GM19239 (cell line): ENCODE measurements around the gene SSU72.
A peak's percentile ranks its signal among the peaks of the same experiment; 100 is the strongest.
"Not testable (repeated sequence)": the region's sequence is repeated elsewhere in the genome, so short reads cannot be mapped to it uniquely, and the experiment has no call there.

ENCODE experiments used
- DNase-seq: peaks from one replicate; pipeline ENCODE4 v3.0.0; 2011; ENCODE audit warnings: low spot score; ENCODE audit not compliant: insufficient read length
- FAIRE-seq: peaks from 2 replicates; lab custom pipeline; 2011; peaks lifted over from hg19 to GRCh38; lab: Jason Lieb, UNC

The SSU72 gene

DNA sequence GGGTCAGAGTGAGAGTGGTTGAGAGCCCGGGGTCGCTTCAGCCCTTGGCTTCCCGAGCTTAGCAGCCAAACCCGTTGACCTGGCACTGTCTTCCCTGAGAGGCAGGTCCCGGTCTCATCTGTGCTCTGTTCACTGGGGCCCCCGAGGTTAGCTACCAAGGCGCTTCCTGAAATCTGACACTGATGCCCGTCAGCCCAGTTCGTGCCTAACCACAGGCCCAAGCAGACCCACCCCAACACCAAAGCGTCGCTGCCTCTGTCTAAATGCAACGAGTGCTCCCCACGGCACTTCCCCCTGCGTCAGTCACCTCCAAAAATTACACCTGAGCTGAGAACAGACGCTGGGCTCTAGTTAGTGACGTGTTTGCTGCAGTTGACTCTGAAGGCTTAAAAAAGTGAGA, 60.3 kb downstream of the SSU72 start:
- DNase-seq, FAIRE-seq: not testable (repeated sequence)

DNA sequence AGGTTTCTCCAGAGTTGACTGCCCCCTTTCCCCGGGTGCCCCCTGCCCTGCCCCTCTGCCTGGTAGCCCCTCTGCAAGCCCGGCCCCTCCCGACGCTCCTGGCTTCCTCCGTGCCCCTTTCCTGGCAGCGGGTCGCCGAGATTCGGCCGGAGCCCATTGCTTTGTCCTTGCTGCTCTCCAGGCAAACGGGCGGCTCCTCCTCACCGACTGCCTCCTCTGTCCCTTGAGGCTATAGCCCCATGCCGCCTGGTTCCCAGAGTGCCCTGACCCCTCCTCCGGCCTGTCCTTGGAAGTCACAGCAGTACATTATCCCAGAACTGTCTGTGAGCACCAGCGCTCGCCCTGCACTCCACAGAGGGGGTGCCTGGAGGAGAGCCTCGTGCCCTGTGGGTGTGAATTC, 61.0 kb downstream of the SSU72 start:
- not testable (repeated sequence) for DNase-seq, FAIRE-seq

DNA sequence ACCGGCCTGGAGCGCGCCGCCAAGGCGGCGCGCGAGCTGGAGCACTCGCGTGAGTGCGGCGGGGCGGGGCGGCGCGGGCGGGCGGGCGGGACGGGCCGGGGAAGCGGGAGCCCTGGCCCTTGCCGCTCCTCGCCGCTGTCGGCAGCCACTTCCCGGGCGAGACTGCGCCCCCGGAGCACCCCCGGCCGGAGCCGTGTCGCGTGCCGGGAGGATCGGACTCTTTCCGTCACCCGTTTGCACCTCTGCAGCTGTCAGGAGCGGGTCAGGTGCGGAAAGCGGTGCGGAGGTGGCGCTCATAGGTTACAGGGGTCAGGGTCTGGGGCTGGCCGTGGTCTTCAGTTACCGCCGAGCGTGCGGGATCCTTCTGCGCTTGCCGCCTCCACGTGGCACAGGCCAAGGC, 62.2 kb downstream of the SSU72 start:
- not testable (repeated sequence) for FAIRE-seq, DNase-seq

DNA sequence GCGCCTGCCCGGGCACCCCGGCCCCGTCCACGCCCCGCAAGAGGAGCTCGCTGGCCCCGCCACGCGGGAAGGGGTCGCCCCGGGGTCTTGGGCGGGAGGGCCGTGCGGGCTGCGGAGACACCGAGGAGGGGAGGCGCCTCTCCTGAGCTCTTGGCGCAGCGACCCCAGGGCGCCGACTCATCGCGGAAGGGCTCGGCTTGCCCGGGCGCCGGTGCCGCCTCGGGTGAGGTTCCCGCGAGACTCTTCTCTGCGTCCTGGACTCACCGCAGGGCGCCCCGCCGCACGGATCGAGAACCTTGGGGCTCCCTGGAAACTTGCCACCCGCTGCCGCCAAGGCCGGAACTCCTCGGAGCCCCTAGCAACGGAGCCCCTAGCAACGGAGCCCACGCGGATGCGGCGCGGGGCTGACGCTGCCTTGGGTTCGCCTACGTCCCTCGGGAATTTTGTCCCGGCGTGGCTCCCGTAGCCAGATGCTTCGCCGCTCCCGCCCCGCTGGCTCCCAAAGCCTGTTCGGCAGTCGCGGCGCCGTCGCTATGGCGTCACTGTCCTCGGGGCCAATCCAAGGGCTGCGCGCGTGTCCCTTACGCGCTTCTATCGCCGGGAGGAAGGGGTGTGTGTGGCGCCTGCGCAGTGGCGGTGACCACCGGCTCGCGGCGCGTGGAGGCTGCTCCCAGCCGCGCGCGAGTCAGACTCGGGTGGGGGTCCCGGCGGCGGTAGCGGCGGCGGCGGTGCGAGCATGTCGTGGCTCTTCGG, 63.0 kb downstream of the SSU72 start, which contains the start of gene ATAD3A:
Gene ATAD3A (plus strand): TSS at position 630 of the 753 bp plus-strand sequence. CDS start 107 bp downstream, at position 737.
- FAIRE-seq (peak; percentile 95), DNase-seq (peak; percentile 99)

DNA sequence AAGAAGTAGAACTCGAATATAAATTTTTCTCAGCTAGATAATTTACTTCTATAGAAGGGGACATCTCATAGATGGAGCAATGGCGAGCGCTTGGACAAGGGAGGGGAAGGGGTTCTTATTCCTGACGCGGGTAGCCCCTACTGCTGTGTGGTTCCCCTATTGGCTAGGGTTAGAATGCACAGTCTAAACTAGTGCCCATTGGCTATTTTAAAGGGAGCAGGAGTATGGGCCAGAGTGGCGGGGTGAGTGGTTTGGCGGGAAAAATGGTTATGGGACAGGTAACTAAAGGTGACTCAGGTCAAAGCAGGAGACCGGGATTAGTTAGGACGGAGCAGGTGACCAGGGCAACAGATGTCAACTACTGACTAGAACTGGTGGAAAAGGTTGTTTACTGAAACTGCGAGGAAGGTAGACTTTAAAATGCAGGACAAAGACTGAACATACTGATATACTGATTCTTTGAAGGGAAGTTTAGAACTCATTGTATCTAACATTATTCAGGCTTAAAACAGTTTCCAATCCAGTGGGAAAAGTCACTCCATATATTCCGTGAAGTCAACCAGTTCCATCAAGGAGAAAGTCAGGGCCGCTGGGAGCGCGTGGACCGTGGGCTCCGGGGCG, 63.6 kb downstream of the SSU72 start:
- DNase-seq (no peak), FAIRE-seq (peak; percentile 28)

DNA sequence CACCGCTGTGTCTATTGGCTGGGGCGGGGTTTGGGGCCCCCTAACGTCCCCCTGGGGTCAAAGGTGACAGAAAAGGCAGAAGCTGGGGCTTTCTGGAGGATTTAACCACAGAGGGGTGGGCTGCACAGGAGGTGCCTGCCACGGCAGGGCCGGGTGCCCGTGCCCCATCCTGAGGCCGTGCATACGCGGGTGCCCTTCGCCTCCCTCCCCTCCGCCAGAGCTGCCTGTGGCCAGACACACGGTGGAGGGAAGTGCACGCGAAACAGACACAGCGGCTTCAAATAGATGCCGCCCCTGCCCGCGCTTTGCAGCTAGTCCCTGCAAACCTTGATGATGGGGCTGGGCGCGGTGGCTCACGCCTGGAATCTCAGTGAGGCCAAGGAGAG, 65.2 kb downstream of the SSU72 start:
- not testable (repeated sequence) for FAIRE-seq, DNase-seq

DNA sequence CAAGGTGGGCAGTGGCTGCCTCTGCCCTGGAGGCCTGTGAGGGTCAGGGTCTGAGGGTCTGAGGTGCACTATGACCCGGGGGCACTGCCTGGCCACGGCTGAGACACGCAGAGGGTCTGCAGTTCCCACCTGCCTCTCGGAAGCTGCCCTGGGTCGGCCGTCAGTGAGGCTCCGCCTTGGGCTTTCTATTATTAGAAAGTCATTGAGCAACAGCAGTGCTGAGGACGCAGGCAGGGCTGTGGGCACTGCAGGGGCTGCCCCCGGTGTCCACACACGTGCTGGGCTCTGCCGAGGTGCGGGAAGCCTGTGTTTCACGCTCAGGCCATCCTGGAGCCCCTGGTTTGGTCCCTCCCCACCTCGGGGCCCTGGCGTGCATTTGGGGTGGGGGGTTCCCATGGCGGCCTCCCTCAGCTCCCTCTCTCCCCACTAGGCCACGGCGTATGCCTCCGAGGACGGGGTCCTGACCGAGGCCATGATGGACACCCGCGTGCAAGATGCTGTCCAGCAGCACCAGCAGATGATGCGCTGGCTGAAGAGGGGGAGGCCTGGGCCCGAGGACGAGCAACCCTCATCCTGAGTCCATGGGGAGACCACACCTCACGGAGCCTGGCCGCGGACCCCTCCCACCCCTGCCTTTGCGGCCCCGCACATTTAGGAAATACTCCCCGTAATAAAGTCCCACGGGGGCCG, 65.7 kb downstream of the SSU72 start:
- FAIRE-seq, DNase-seq: not testable (repeated sequence)

DNA sequence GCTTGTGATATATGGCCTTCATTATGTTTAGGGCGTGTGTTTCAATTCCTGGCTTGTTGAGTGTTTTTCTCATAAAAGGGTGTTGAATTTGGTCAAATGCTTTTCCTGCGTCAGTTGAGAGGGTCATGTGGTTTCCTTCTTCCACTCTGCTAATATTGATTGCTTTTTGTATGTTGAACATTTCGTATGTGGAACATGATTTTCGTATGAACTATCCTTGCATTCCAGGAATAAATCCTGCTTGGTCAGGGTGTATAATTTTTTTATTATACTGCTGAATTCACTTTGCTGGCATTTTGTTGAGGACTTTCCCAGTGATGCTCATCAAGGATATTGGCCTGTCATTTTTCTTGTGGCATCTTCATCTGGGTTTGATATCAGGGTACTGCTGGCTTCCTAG, 67.4 kb downstream of the SSU72 start:
- DNase-seq (no peak), FAIRE-seq (no peak)

DNA sequence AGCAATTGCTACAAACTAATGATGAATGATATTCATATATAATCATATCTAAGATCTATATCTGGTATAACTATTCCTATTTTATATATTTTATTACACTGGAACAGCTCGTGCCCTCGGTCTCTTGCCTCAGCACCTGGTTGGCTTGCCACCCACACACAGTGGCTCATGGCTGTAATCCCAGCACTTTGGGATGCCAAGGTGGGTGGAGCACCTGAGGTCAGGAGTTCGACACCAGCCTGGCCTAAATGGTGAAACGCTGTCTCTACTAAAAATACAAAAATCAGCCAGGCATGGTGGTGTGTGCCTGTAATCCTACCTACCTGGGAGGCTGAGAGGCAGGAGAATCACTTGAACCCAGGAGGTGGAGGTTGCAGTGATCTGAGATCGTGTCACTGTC, 68.9 kb downstream of the SSU72 start:
- not testable (repeated sequence) for DNase-seq, FAIRE-seq

DNA sequence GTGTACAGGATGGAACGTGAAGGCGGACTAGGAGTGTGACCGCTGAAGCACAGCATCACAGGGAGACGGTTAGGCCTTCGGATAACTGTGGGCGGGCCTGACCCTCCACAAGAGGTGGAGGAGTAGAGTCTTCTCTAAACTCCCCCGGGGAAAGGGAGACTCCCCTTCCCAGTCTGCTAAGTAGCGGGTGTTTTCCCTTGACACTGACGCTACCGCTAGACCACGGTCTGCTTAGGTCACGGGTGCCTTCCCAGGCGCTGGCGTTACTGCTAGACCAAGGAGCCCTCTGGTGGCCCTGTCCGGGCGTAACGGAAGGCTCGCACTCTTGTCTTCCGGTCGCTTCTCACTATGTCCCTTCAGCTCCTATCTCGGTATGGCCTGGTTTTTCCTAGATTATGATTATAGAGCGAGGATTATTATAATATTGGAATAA, 69.3 kb downstream of the SSU72 start:
- FAIRE-seq = peak; percentile 95
- DNase-seq = not testable (repeated sequence)

DNA sequence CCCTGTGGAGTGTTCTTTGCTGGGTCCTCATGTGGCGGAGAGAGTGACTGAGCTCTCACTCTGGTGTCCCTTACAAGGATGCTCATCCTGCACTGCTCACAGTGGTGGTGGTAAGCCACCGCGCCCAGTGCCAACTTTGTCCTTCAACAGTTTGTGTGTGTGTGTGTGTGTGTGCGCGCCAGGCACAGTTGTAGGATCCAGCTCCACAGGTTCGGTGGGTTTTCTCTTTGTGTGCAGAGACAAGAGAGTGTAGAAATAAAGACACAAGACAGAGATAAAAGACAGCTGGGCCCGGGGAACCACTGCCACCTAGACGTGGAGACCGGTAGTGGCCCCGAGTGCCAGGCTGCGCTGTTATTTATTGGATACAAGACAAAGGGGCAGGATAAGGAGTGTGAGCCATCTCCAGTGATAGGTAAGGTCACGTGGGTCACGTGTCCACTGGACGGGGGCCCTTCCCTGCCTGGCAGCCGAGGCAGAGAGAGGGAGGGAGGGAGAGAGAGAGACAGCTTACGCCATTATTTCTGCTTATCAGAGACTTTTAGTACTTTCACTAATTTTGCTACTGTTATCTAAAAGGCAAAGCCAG, 69.8 kb downstream of the SSU72 start:
- not testable (repeated sequence) for DNase-seq
- peak; percentile 47 for FAIRE-seq

DNA sequence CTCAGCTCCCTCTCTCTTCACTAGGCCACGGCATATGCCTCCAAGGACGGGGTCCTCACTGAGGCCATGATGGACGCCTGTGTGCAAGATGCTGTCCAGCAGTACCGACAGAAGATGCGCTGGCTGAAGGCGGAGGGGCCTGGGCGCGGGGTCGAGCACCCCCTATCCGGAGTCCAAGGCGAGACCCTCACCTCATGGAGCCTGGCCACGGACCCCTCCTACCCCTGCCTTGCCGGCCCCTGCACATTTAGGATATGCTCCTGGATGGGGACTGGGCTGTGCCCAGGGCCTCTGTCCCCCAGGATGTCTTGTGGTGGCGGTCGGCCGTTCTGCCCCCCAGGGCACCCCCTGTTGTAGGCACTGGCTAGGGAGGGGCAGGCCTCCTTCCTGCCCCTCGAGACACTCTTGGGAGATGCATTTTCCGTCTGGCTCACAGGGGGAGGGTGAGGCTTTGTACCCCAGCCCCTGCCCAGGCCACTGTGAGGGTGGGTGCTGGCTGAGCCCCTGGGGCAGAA, 79.1 kb downstream of the SSU72 start:
- FAIRE-seq, DNase-seq: not testable (repeated sequence)

DNA sequence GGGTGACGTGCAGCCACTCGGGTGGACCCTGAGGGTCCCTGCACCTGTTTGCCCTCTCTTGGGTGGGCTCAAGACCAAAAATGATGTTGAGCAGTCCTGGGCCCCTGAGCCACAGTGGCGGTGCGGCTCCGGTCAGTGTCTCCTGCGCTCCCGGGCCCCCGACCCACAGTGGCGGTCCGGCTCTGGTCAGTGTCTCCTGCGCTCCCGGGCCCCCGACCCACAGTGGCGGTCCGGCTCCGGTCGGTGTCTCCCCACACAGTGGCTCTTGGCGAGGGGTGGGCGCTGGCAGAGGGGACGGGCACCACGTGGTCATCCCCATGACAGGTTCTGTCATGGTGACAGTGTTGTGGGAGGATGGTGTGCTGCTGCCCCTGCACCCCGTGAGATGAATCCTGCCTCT, 80.4 kb downstream of the SSU72 start:
- DNase-seq, FAIRE-seq: not testable (repeated sequence)
